BLaER1 treated with 17β-estradiol and CSF1 and Interleukin-3, amounts not matched to agents 10 nM and 100 nM (cell line): ENCODE measurements around the gene MEGF6.
A peak's percentile ranks its signal among the peaks of the same experiment; 100 is the strongest.

Experiments used
- H3K27ac ChIP-seq, 11 experiments: shearing (Covaris generic); formaldehyde crosslinking; 2 replicates each; pipeline ENCODE4 v1.8.1; 2022
- H3K27me3 ChIP-seq, 11 experiments: shearing (Covaris generic); formaldehyde crosslinking; 2 replicates each; pipeline ENCODE4 v1.8.1; 2022
- H3K36me3 ChIP-seq, 11 experiments: shearing (Covaris generic); formaldehyde crosslinking; 2 replicates each; pipeline ENCODE4 v1.8.1; 2022
- H3K4me1 ChIP-seq, 10 experiments: shearing (Covaris generic); formaldehyde crosslinking; 2 replicates each; pipeline ENCODE4 v1.8.1; 2022
- H3K4me2 ChIP-seq, 11 experiments: shearing (Covaris generic); formaldehyde crosslinking; 2 replicates each; pipeline ENCODE4 v1.8.1; 2022
- H3K4me3 ChIP-seq, 10 experiments: shearing (Covaris generic); formaldehyde crosslinking; 2 replicates each; pipeline ENCODE4 v1.8.1; 2022
- H3K9ac ChIP-seq, 11 experiments: shearing (Covaris generic); formaldehyde crosslinking; 2 replicates each; pipeline ENCODE4 v1.8.1; 2022
- H3K9me3 ChIP-seq, 11 experiments: shearing (Covaris generic); formaldehyde crosslinking; replicated peaks in 1 of 11; 2 replicates each; pipeline ENCODE4 v1.8.1; 2022
- H4K20me1 ChIP-seq, 11 experiments: shearing (Covaris generic); formaldehyde crosslinking; 2 replicates each; pipeline ENCODE4 v1.8.1; 2022
- Cebpa-rat ChIP-seq, 11 experiments: shearing (Covaris generic); IDR thresholded peaks; 2 replicates each; pipeline ENCODE4 v1.8.1; 2022

The MEGF6 gene

GRCh38 chr1:3611170-3612019 lies at the start of gene MEGF6:
Gene MEGF6, minus strand, starts transcription at chr1:3611508. Its CDS starts 240 bp downstream, at chr1:3611268.
- Histone ChIP-seq H3K27me3 (peaks cover 0 to 39% (median 22%) of the 10 kb centered on the region in 11 experiments; a peak in 19 of 22 replicates), H3K4me2 (peak within 1 kb of the TSS; percentile 95 to 100 (median 99)), H4K20me1 (peaks cover 0 to 80% (median 58%) of the 10 kb centered on the region in 11 experiments; a peak in 18 of 22 replicates), H3K9ac (peak within 1 kb of the TSS; percentile 28 to 89 (median 81); a peak in 21 of 22 replicates), H3K4me3 (peak within 1 kb of the TSS; percentile 54 to 81 (median 75)), H3K36me3 (peaks cover 0 to 15% (median 13%) of the 10 kb centered on the region in 11 experiments; a peak in 12 of 22 replicates), H3K4me1 (peaks cover 51 to 88% (median 78%) of the 10 kb centered on the region in 10 experiments), H3K9me3 (no peaks in the 10 kb centered on the region), H3K27ac (peak within 1 kb of the TSS in 9 of 11 experiments; percentile 20 to 88 (median 81); a peak in 17 of 22 replicates)
- TF ChIP-seq Cebpa-rat (IDR thresholded peaks at IDR 0.05): no peak

- Histone ChIP-seq H3K36me3 (no peaks in the 10 kb centered on the region), H3K9ac (no peak overlapping the region), H3K4me3 (no peak overlapping the region), H3K9me3 (no peaks in the 10 kb centered on the region), H3K4me1 (peaks cover 20 to 43% (median 29%) of the 10 kb centered on the region in 10 experiments), H3K4me2 (peak overlapping the region in 1 of 11 experiments; percentile 14; a peak in 1 of 22 replicates), H3K27me3 (peaks cover 0 to 21% (median 4%) of the 10 kb centered on the region in 11 experiments; a peak in 7 of 22 replicates), H3K27ac (no peak overlapping the region), H4K20me1 (no peaks in the 10 kb centered on the region)
- TF ChIP-seq Cebpa-rat (IDR thresholded peaks at IDR 0.05): no peak
Measured at GRCh38 chr1:3660704-3661103, 49.4 kb upstream of the MEGF6 start.

- no peaks in the 10 kb centered on the region for H3K36me3 ChIP-seq
- no peaks in the 10 kb centered on the region for H3K9me3 ChIP-seq
- peaks cover 10 to 37% (median 20%) of the 10 kb centered on the region in 11 experiments for H3K27me3 ChIP-seq
- no peak overlapping the region for H3K27ac ChIP-seq
- H3K9ac ChIP-seq: no peak overlapping the region
- no peak overlapping the region for H3K4me3 ChIP-seq
- H3K4me1 ChIP-seq: peaks cover 4 to 27% (median 13%) of the 10 kb centered on the region in 10 experiments
- no peak for TF ChIP-seq Cebpa-rat (IDR thresholded peaks at IDR 0.05)
- no peaks in the 10 kb centered on the region for H4K20me1 ChIP-seq
- H3K4me2 ChIP-seq: no peak overlapping the region
Measured at GRCh38 chr1:3659093-3659492, 47.8 kb upstream of the MEGF6 start.

- Histone ChIP-seq H3K27ac (no peak overlapping the region), H3K4me3 (no peak overlapping the region), H3K27me3 (peaks cover 19 to 46% (median 29%) of the 10 kb centered on the region in 11 experiments), H3K36me3 (no peaks in the 10 kb centered on the region), H4K20me1 (peaks cover 0 to under 1% (median 0%) of the 10 kb centered on the region in 11 experiments; a peak in 1 of 22 replicates), H3K4me2 (peak overlapping the region in 6 of 11 experiments; percentile 2 to 27 (median 14); a peak in 4 of 22 replicates), H3K4me1 (peaks cover 0 to 18% (median 6%) of the 10 kb centered on the region in 10 experiments; a peak in 7 of 20 replicates), H3K9me3 (no peaks in the 10 kb centered on the region), H3K9ac (no peak overlapping the region)
- no peak for TF ChIP-seq Cebpa-rat (IDR thresholded peaks at IDR 0.05)
Measured at GRCh38 chr1:3658231-3658615, 46.9 kb upstream of the MEGF6 start.

GRCh38 chr1:3657578-3658230 lies 46.4 kb upstream of the MEGF6 start:
- no peak for TF ChIP-seq Cebpa-rat (IDR thresholded peaks at IDR 0.05)
- Histone ChIP-seq H3K4me2 (peak overlapping the region in 5 of 11 experiments; percentile 2 to 19 (median 12); a peak in 3 of 22 replicates), H3K27me3 (peaks cover 24 to 51% (median 34%) of the 10 kb centered on the region in 11 experiments), H4K20me1 (peaks cover 0 to 6% (median 0%) of the 10 kb centered on the region in 11 experiments; a peak in 2 of 22 replicates), H3K36me3 (no peaks in the 10 kb centered on the region), H3K9me3 (no peaks in the 10 kb centered on the region), H3K4me3 (no peak overlapping the region), H3K4me1 (peaks cover 0 to 13% (median 4%) of the 10 kb centered on the region in 10 experiments; a peak in 4 of 20 replicates), H3K27ac (no peak overlapping the region), H3K9ac (no peak overlapping the region)

- no peak overlapping the region for H3K27ac ChIP-seq
- peaks cover 0 to 6% (median 0%) of the 10 kb centered on the region in 11 experiments; a peak in 2 of 22 replicates for H4K20me1 ChIP-seq
- no peak overlapping the region for H3K9ac ChIP-seq
- H3K4me3 ChIP-seq: no peak overlapping the region
- H3K4me1 ChIP-seq: peaks cover 0 to 11% (median 6%) of the 10 kb centered on the region in 10 experiments; a peak in 4 of 20 replicates
- H3K9me3 ChIP-seq: no peaks in the 10 kb centered on the region
- peaks cover 30 to 57% (median 40%) of the 10 kb centered on the region in 11 experiments for H3K27me3 ChIP-seq
- no peaks in the 10 kb centered on the region for H3K36me3 ChIP-seq
- H3K4me2 ChIP-seq: no peak overlapping the region
- TF ChIP-seq Cebpa-rat (IDR thresholded peaks at IDR 0.05): no peak
Measured at GRCh38 chr1:3657096-3657475, 45.8 kb upstream of the MEGF6 start.

GRCh38 chr1:3656450-3657095 lies 45.3 kb upstream of the MEGF6 start:
- H4K20me1 ChIP-seq: peaks cover 0 to 6% (median 0%) of the 10 kb centered on the region in 11 experiments; a peak in 2 of 22 replicates
- no peak overlapping the region for H3K4me2 ChIP-seq
- H3K9ac ChIP-seq: no peak overlapping the region
- H3K27ac ChIP-seq: no peak overlapping the region
- no peaks in the 10 kb centered on the region for H3K36me3 ChIP-seq
- H3K9me3 ChIP-seq: peaks cover 0 to 1% (median 0%) of the 10 kb centered on the region in 11 experiments; a peak in 5 of 22 replicates
- H3K4me1 ChIP-seq: peaks cover 0 to 12% (median 5%) of the 10 kb centered on the region in 10 experiments; a peak in 4 of 20 replicates
- no peak for TF ChIP-seq Cebpa-rat (IDR thresholded peaks at IDR 0.05)
- H3K27me3 ChIP-seq: peaks cover 35 to 62% (median 45%) of the 10 kb centered on the region in 11 experiments
- H3K4me3 ChIP-seq: no peak overlapping the region

- H3K4me3 ChIP-seq: no peak overlapping the region
- H3K27ac ChIP-seq: no peak overlapping the region
- H3K9ac ChIP-seq: no peak overlapping the region
- H3K4me1 ChIP-seq: peaks cover 0 to 13% (median 9%) of the 10 kb centered on the region in 10 experiments; a peak in 6 of 20 replicates
- peaks cover 51 to 78% (median 61%) of the 10 kb centered on the region in 11 experiments for H3K27me3 ChIP-seq
- H4K20me1 ChIP-seq: peaks cover 0 to 6% (median 0%) of the 10 kb centered on the region in 11 experiments; a peak in 2 of 22 replicates
- H3K36me3 ChIP-seq: no peaks in the 10 kb centered on the region
- H3K9me3 ChIP-seq: peaks cover 0 to 13% (median 10%) of the 10 kb centered on the region in 11 experiments; a peak in 12 of 22 replicates
- no peak overlapping the region for H3K4me2 ChIP-seq
- no peak for TF ChIP-seq Cebpa-rat (IDR thresholded peaks at IDR 0.05)
Measured at GRCh38 chr1:3654549-3655281, 43.4 kb upstream of the MEGF6 start.
